ENCODE measurements around the gene ADAMTSL3. TPM values are rescaled to one million over a fixed set of nuclear protein-coding genes. Genes with fewer than 3 reads are reported as not detected.

ADAMTSL3 gene
- total and polyA plus RNA-seq, 2 of the 4 experiments (the other 2 are of a cell fraction) = under 0.01 to 0.02 TPM

DNA sequence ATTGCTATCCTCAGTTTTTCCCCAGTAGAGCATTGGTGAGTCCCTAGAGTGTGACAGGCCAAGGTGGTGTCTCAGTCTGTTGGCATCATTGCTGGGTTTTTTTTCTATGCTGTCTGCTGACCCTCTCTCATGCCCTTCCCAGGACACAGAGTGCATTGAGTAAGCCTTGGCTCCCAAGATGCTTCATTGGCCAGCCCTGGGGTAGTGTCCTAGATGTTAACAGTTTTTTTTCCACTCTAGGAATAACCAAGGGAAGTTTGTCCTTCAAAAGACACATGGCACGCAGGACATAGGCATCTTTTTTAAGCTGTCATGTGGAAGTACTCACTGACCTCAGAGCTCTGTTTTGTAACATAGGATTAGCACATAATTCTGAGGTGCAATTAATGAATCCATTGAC is 19.5 kb downstream of the ADAMTSL3 start:
- TF ChIP-seq MXI1 (IDR thresholded peaks at IDR 0.05; ENCODE audit: borderline replicate concordance, low read depth, low read length) (no peak), BHLHE40 (IDR thresholded peaks at IDR 0.05; ENCODE audit: low read depth, low read length) (no peak), POLR2A (IDR thresholded peaks at IDR 0.05; ENCODE audit: low read depth, low read length) (no peak), RFX5 (IDR thresholded peaks at IDR 0.05; ENCODE audit: low read depth, low read length) (no peak), RAD21 (IDR thresholded peaks at IDR 0.05; ENCODE audit: low read length) (no peak), FOS (IDR thresholded peaks at IDR 0.05; ENCODE audit: low read depth, low read length) (no peak), MAZ (IDR thresholded peaks at IDR 0.05; ENCODE audit: borderline replicate concordance, low read depth, low read length) (no peak), RCOR1 (IDR thresholded peaks at IDR 0.05; ENCODE audit: insufficient replicate concordance, low read length) (no peak), CHD1 (IDR thresholded peaks at IDR 0.05; ENCODE audit: low read depth, low read length) (no peak), SMC3 (IDR thresholded peaks at IDR 0.05; ENCODE audit: low read depth, low read length) (no peak), NFE2L2 (IDR thresholded peaks at IDR 0.05; ENCODE audit: low read depth, low read length) (no peak), MAFK (IDR thresholded peaks at IDR 0.05; ENCODE audit: low read depth, low read length) (no peak), CEBPB (IDR thresholded peaks at IDR 0.05; ENCODE audit: low read depth, low read length) (no peak)
- TF ChIP-seq, protein P1, sequence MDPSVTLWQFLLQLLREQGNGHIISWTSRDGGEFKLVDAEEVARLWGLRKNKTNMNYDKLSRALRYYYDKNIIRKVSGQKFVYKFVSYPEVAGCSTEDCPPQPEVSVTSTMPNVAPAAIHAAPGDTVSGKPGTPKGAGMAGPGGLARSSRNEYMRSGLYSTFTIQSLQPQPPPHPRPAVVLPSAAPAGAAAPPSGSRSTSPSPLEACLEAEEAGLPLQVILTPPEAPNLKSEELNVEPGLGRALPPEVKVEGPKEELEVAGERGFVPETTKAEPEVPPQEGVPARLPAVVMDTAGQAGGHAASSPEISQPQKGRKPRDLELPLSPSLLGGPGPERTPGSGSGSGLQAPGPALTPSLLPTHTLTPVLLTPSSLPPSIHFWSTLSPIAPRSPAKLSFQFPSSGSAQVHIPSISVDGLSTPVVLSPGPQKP (IDR thresholded peaks at IDR 0.05; ENCODE audit: borderline replicate concordance, low read depth, low read length) = no peak
- TF ChIP-seq, protein P2, sequence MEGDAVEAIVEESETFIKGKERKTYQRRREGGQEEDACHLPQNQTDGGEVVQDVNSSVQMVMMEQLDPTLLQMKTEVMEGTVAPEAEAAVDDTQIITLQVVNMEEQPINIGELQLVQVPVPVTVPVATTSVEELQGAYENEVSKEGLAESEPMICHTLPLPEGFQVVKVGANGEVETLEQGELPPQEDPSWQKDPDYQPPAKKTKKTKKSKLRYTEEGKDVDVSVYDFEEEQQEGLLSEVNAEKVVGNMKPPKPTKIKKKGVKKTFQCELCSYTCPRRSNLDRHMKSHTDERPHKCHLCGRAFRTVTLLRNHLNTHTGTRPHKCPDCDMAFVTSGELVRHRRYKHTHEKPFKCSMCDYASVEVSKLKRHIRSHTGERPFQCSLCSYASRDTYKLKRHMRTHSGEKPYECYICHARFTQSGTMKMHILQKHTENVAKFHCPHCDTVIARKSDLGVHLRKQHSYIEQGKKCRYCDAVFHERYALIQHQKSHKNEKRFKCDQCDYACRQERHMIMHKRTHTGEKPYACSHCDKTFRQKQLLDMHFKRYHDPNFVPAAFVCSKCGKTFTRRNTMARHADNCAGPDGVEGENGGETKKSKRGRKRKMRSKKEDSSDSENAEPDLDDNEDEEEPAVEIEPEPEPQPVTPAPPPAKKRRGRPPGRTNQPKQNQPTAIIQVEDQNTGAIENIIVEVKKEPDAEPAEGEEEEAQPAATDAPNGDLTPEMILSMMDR (conservative IDR thresholded peaks at IDR 0.05; ENCODE audit: low read depth, low read length) = no peak
- TF ChIP-seq, protein P3, sequence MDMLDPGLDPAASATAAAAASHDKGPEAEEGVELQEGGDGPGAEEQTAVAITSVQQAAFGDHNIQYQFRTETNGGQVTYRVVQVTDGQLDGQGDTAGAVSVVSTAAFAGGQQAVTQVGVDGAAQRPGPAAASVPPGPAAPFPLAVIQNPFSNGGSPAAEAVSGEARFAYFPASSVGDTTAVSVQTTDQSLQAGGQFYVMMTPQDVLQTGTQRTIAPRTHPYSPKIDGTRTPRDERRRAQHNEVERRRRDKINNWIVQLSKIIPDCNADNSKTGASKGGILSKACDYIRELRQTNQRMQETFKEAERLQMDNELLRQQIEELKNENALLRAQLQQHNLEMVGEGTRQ (IDR thresholded peaks at IDR 0.05; ENCODE audit: low read depth, low read length) = no peak
- Histone ChIP-seq H3K56ac (ENCODE audit: extremely low read depth, insufficient read depth, low read length) (no peak overlapping the region), H3K9ac (ENCODE audit: low read depth, low read length) (no peak overlapping the region), H2BK5ac (ENCODE audit: low read depth, low read length, poor library complexity, severe bottlenecking) (no peak overlapping the region), H3K9me3 (ENCODE audit: control insufficient read depth, insufficient read depth, low read length) (no peaks in the 10 kb centered on the region), H2AK9ac (replicated peaks; ENCODE audit: low read depth, low read length, poor library complexity) (no peak overlapping the region), H3K23ac (ENCODE audit: low read depth, low read length) (no peak overlapping the region), H3K27ac (ENCODE audit: insufficient read depth, low read length) (no peak overlapping the region), H3K4me2 (ENCODE audit: low read depth, low read length) (no peak overlapping the region), H2BK15ac (ENCODE audit: low read depth, low read length) (no peak overlapping the region), H3K27me3 (ENCODE audit: control insufficient read depth, insufficient read depth, low read length) (no peaks in the 10 kb centered on the region), H3K14ac (replicated peaks; ENCODE audit: low read depth, low read length) (no peak overlapping the region), H3K9me1 (ENCODE audit: insufficient read depth, low read length) (no peaks in the 10 kb centered on the region), H3K4me3 (ENCODE audit: insufficient read depth, low read depth, low read length) (no peak overlapping the region), H2BK20ac (ENCODE audit: low read depth, low read length) (no peak overlapping the region), H3K18ac (ENCODE audit: low read depth, low read length) (no peak overlapping the region), H3K4ac (ENCODE audit: low read depth, low read length) (no peak overlapping the region), H3K4me1 (ENCODE audit: control insufficient read depth, insufficient read depth, low read length) (no peaks in the 10 kb centered on the region), H2AFZ (replicated peaks; ENCODE audit: low read length, poor library complexity) (no peak overlapping the region), H3K79me1 (ENCODE audit: low read depth in 1 of 2, low read length in 2 of 2) (no peaks in the 10 kb centered on the region), H2AK5ac (ENCODE audit: low read depth, low read length) (no peak overlapping the region), H4K91ac (ENCODE audit: insufficient read depth, low read depth, low read length) (no peak overlapping the region), H4K5ac (ENCODE audit: low read depth, low read length) (no peak overlapping the region), H4K20me1 (ENCODE audit: insufficient read depth, low read length) (no peaks in the 10 kb centered on the region), H2BK120ac (ENCODE audit: low read depth, low read length) (no peak overlapping the region), H3K36me3 (ENCODE audit: control insufficient read depth, insufficient read depth, low read length) (no peaks in the 10 kb centered on the region), H4K8ac (ENCODE audit: low read depth in 2 of 2, low read length in 2 of 2) (no peak overlapping the region)
- ChIA-PET POLR2A (ENCODE audit: unreplicated experiment) (no interaction called here), CTCF (no interaction called here)
- no peak for DNase-seq
- BruUV-seq (replicated peaks) = no TSS peak
- in situ Hi-C loops (cut with MboI; ENCODE audit: low sequenced_read_pairs) (no loop called here), dilution Hi-C loops (cut with HindIII; ENCODE audit: low sequenced_read_pairs, unreplicated experiment) (no loop called here), intact Hi-C loops (cut with micrococcal nuclease) (no loop called here)
- WGBS, 2 experiments (ENCODE audit: extremely low coverage in 2 of 2, insufficient read length in 1 of 2) = no CpG with 5 or more reads among the region's 1 CpG
- no peak for ATAC-seq (ENCODE audit: low read depth)
